HG02610 (cell line): Measurements from ENCODE around the gene PDXK.

Experiments
- ATAC-seq: cut with Tn5 transposase; IDR thresholded peaks from one replicate; pipeline ENCODE4 v1.9.1; 2021; ENCODE audit warnings: mild to moderate bottlenecking, moderate library complexity; ENCODE audit not compliant: unreplicated experiment

The PDXK gene

GRCh38 chr21:43801006-43801783 is 82.3 kb downstream of the PDXK start:
- ATAC-seq = no peak

GRCh38 chr21:43802713-43803313 is 83.9 kb downstream of the PDXK start:
- no peak for ATAC-seq

GRCh38 chr21:43803558-43804300 is 84.8 kb downstream of the PDXK start:
- ATAC-seq = no peak

DNA sequence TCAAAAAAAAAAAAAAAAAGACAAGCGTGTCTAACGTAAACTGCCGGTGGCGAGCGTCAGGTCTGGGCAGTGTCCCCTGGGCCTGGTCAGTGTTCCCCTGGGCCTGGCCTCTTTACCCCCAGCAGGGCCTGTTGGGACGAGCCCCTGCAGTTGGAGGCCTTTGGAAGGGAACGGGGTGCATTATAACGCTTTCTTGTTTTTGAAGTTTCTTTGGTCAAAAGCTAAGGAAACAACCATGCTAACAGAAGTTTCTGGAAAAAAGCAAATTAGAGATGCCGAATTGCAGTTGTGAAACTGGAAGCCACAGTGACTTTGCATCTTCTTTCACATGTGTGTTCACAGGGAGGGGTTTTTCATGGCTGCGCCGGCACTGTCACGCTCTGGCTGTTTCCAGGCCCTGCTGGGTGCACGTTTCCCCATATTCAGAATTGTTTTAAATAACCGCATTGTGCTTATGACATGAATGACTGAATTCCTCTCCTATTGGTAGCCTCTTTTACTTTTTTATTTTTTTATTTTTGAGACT is 86.4 kb downstream of the PDXK start:
- ATAC-seq = peak; percentile 74

- ATAC-seq = no peak
These were observed 87.2 kb downstream of the PDXK start for GRCh38 chr21:43806017-43806710.

GRCh38 chr21:43808367-43808766 is 89.4 kb downstream of the PDXK start:
- no peak for ATAC-seq

- no peak for ATAC-seq
These were observed 89.9 kb downstream of the PDXK start for GRCh38 chr21:43808832-43809251.

GRCh38 chr21:43809346-43809799 is 90.4 kb downstream of the PDXK start:
- no peak for ATAC-seq

GRCh38 chr21:43809853-43810504 is 91.0 kb downstream of the PDXK start:
- ATAC-seq = no peak

GRCh38 chr21:43810505-43811261 is 91.8 kb downstream of the PDXK start:
- peak; percentile 56 for ATAC-seq

DNA sequence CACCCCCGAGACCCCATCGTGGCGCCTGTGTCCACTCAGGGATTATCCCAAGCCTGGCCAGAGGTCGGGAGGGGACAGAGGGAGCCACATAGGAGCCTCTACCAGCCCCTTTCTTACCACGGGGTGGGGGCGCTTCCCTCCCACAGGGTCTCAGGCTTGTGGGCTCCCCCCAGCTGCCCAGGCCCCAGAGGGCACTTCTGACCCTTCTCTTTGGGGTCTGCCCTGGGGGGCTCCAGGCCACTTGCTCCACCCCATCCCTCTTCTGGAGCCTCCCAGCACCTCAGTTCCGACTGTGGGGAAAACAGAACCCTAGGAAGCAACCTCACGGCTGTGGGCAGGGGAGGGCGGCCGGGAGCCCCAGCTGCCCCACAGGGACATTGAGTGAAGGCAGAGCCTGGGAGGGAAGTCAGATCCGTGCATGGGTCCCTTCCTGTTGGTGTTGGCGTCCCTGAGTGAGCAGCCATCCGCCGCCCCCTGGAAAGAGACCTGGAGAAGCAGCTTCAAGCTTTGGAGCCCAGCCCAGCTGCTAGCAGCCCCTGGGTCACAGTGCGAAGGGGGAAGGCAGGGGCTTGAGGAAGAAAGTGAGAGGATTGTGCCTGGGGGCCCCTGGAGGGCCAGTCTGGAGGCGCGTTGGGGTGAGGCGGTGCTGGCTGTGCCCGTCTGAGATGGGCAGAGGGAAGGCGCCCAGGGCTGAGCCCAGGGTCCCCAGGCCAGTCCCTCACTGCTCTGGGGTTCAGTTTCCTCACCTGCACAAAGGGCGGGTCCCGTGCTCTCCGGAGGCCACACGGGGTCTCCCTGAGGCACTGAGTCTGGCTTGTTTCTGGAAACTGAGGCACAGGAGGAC is 92.6 kb downstream of the PDXK start:
- no peak for ATAC-seq
